ENCODE measurements around the gene MACROD2. TPM values are rescaled to one million over a fixed set of nuclear protein-coding genes. Genes with fewer than 3 reads are reported as not detected.

Gene MACROD2
- total RNA-seq, 1 donor from 2014 or later = 3.1 TPM

DNA sequence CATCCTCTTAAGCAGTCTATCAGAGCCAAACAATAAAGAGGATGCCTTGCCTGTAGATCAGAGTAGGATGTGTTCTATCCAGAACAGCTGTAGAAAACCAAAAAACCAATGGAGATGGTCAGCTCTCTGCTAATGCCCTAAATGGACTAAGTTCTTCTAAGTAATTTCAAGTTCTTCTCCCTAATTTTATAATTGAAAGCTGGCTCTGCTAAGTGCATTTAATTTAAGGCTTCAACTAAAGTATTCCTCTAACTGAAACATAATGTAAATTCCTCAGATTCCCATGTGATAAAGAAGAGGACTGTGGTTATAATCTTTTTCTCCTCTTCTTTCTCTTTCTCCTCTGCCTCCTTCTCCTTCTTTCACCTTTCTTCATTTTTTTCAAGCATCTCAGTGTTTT is 1868.4 kb downstream of the MACROD2 start:
- H3K9ac ChIP-seq (ENCODE audit: low read depth in 1 of 3, low read length in 3 of 3) = no peak overlapping the region
- no peak overlapping the region for H3K27ac ChIP-seq (ENCODE audit: low read depth, low read length)
- no peaks in the 10 kb centered on the region for H3K36me3 ChIP-seq (ENCODE audit: control insufficient read depth in 3 of 3, insufficient read depth in 3 of 3, low read length in 3 of 3)
- no peak overlapping the region for H3K4me3 ChIP-seq (ENCODE audit: low read length in 3 of 3)
- H3K9me3 ChIP-seq (ENCODE audit: control insufficient read depth in 3 of 3, low read length in 3 of 3) = no peaks in the 10 kb centered on the region
- no peaks in the 10 kb centered on the region for H3K4me1 ChIP-seq (ENCODE audit: control insufficient read depth in 3 of 3, insufficient read depth in 3 of 3, low read length in 3 of 3)
- H3K27me3 ChIP-seq (ENCODE audit: control insufficient read depth in 3 of 3, insufficient read depth in 3 of 3, low read length in 3 of 3) = no peaks in the 10 kb centered on the region

DNA sequence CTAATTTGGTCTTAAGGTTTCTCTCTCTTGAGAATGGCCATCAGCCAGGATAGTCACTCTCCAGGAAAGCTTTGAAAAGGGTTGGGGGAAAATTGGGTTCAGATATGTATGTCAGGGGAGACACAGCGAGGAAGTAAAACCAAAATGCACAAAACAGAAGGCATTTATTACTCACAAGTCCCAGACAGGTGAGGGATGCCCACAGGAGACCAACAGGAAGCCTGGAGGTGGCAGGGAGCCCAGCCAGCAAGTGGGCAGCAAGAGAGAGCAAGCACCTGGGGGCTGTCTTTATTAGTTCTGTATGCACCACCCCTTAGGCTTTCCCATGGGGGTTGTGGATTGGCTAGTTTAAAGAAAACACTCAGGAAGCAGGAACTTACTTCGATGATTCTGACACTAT is 1870.2 kb downstream of the MACROD2 start:
- H3K27me3 ChIP-seq (ENCODE audit: control insufficient read depth in 3 of 3, insufficient read depth in 3 of 3, low read length in 3 of 3) = no peaks in the 10 kb centered on the region
- no peaks in the 10 kb centered on the region for H3K9me3 ChIP-seq (ENCODE audit: control insufficient read depth in 3 of 3, low read length in 3 of 3)
- H3K36me3 ChIP-seq (ENCODE audit: control insufficient read depth in 3 of 3, insufficient read depth in 3 of 3, low read length in 3 of 3) = no peaks in the 10 kb centered on the region
- H3K4me3 ChIP-seq (ENCODE audit: low read length in 3 of 3) = no peak overlapping the region
- H3K27ac ChIP-seq (ENCODE audit: low read depth, low read length) = no peak overlapping the region
- no peak overlapping the region for H3K9ac ChIP-seq (ENCODE audit: low read depth in 1 of 3, low read length in 3 of 3)
- H3K4me1 ChIP-seq (ENCODE audit: control insufficient read depth in 3 of 3, insufficient read depth in 3 of 3, low read length in 3 of 3) = no peaks in the 10 kb centered on the region

DNA sequence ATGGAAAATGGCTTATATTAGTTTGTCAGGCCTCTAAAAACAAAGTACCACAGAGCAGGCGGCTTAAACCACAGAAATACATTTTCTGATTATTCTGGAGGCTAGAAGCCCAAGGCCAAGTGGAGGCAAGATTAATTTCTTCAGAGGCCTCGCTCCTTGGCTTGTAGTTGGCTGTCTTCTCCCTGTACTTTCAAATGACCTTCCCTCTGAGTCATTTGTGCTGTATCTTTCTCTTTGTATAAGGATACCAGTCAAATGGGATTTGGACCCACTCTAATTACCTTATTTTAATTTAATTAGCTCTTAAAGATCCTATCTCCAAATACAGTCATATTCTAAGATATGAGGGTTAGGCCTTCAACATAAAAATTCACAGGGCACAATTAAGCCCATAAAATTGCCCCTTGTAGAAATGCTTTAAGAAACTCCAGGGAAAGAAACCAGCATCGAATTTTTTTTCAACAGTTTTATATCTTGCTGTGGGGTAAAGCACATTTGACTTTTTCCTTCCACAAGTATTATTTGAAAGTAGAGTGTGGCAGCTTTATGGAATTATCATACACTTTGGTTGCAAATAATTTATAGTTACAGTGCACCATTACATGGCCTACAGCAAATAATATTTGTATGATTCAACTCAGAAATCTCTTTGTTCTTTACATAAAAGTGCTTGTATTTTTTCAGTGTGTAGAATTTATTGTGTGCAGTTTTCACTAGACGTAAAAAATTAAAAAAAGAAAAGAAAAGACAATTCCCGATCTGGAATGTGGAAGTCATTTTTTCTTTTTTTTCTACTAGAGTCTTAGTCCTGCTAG is 1871.8 kb downstream of the MACROD2 start:
- no peaks in the 10 kb centered on the region for H3K9me3 ChIP-seq (ENCODE audit: control insufficient read depth in 3 of 3, low read length in 3 of 3)
- no peak overlapping the region for H3K9ac ChIP-seq (ENCODE audit: low read depth in 1 of 3, low read length in 3 of 3)
- no peaks in the 10 kb centered on the region for H3K4me1 ChIP-seq (ENCODE audit: control insufficient read depth in 3 of 3, insufficient read depth in 3 of 3, low read length in 3 of 3)
- no peak overlapping the region for H3K4me3 ChIP-seq (ENCODE audit: low read length in 3 of 3)
- no peaks in the 10 kb centered on the region for H3K27me3 ChIP-seq (ENCODE audit: control insufficient read depth in 3 of 3, insufficient read depth in 3 of 3, low read length in 3 of 3)
- H3K36me3 ChIP-seq (ENCODE audit: control insufficient read depth in 3 of 3, insufficient read depth in 3 of 3, low read length in 3 of 3) = no peaks in the 10 kb centered on the region
- no peak overlapping the region for H3K27ac ChIP-seq (ENCODE audit: low read depth, low read length)

DNA sequence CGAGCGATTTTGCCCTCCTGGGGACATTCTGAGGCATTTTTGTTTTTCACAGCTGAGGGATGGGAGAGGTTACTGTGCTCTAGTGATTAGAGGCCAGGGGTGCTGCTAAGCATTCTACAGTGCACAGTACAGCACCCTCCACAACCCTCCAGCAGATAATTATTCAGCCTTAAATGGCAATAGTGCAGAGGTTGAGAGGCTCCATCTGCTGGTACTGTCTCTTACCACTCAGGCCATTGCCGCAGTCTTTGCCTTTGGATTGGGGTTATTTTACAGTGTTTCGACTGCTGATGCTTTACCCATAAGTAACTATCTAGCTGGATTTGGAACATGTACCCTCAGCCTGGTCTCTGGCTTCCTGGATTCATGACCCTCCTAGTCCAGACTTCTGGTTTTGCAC is 1872.6 kb downstream of the MACROD2 start:
- H3K4me1 ChIP-seq (ENCODE audit: control insufficient read depth in 3 of 3, insufficient read depth in 3 of 3, low read length in 3 of 3) = no peaks in the 10 kb centered on the region
- H3K36me3 ChIP-seq (ENCODE audit: control insufficient read depth in 3 of 3, insufficient read depth in 3 of 3, low read length in 3 of 3) = no peaks in the 10 kb centered on the region
- H3K27ac ChIP-seq (ENCODE audit: low read depth, low read length) = no peak overlapping the region
- H3K9ac ChIP-seq (ENCODE audit: low read depth in 1 of 3, low read length in 3 of 3) = no peak overlapping the region
- H3K27me3 ChIP-seq (ENCODE audit: control insufficient read depth in 3 of 3, insufficient read depth in 3 of 3, low read length in 3 of 3) = no peaks in the 10 kb centered on the region
- no peak overlapping the region for H3K4me3 ChIP-seq (ENCODE audit: low read length in 3 of 3)
- H3K9me3 ChIP-seq (ENCODE audit: control insufficient read depth in 3 of 3, low read length in 3 of 3) = no peaks in the 10 kb centered on the region

DNA sequence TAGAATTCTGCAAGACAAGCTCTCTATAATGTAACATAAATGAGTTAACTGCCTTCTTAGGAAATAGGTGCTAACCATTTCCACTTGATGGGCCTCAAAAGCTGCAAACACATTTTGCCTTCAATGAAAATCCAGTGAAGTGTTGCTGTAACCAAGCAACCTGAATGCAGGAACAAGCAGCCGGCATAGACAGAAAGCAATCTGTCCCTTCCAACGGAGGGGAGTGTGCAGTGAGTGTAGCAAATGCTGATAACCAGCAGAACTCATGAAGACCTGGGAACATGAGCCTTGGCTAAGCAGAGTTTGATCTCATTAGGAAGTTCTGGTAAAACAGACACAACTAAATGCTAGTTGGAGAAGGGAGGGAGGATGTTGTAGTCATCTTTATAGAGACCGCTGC is 1880.1 kb downstream of the MACROD2 start:
- H3K9ac ChIP-seq (ENCODE audit: low read depth in 1 of 3, low read length in 3 of 3) = no peak overlapping the region
- H3K27me3 ChIP-seq (ENCODE audit: control insufficient read depth in 3 of 3, insufficient read depth in 3 of 3, low read length in 3 of 3) = no peaks in the 10 kb centered on the region
- H3K4me1 ChIP-seq (ENCODE audit: control insufficient read depth in 3 of 3, insufficient read depth in 3 of 3, low read length in 3 of 3) = no peaks in the 10 kb centered on the region
- no peak overlapping the region for H3K4me3 ChIP-seq (ENCODE audit: low read length in 3 of 3)
- no peaks in the 10 kb centered on the region for H3K36me3 ChIP-seq (ENCODE audit: control insufficient read depth in 3 of 3, insufficient read depth in 3 of 3, low read length in 3 of 3)
- peaks cover 0 to 2% (median 0%) of the 10 kb centered on the region in 3 donors for H3K9me3 ChIP-seq (ENCODE audit: control insufficient read depth in 3 of 3, low read length in 3 of 3)
- H3K27ac ChIP-seq (ENCODE audit: low read depth, low read length) = no peak overlapping the region

DNA sequence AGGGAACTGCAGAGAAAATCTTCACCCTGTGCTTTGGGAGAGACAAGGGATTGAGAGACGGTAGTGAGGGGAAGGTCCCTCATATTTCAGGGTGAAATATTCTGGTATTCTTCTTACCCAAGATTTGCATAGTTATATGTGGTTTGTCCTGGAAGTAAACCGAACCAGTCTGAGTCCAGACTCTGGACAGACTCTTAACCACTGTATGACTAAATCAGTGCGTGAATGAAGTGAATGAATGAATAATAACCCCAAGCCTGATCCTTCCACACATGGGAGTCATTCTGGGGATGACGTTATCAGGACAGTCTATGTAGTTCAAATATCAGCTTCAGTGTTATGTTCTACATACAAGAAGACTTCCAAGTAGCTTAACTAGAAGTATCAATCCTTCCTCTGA is 1887.2 kb downstream of the MACROD2 start:
- no peaks in the 10 kb centered on the region for H3K4me1 ChIP-seq (ENCODE audit: control insufficient read depth in 3 of 3, insufficient read depth in 3 of 3, low read length in 3 of 3)
- H3K9ac ChIP-seq (ENCODE audit: low read depth in 1 of 3, low read length in 3 of 3) = no peak overlapping the region
- no peaks in the 10 kb centered on the region for H3K36me3 ChIP-seq (ENCODE audit: control insufficient read depth in 3 of 3, insufficient read depth in 3 of 3, low read length in 3 of 3)
- H3K27me3 ChIP-seq (ENCODE audit: control insufficient read depth in 3 of 3, insufficient read depth in 3 of 3, low read length in 3 of 3) = no peaks in the 10 kb centered on the region
- H3K9me3 ChIP-seq (ENCODE audit: control insufficient read depth in 3 of 3, low read length in 3 of 3) = peaks cover 0 to 2% (median 0%) of the 10 kb centered on the region in 3 donors
- no peak overlapping the region for H3K4me3 ChIP-seq (ENCODE audit: low read length in 3 of 3)
- H3K27ac ChIP-seq (ENCODE audit: low read depth, low read length) = no peak overlapping the region

DNA sequence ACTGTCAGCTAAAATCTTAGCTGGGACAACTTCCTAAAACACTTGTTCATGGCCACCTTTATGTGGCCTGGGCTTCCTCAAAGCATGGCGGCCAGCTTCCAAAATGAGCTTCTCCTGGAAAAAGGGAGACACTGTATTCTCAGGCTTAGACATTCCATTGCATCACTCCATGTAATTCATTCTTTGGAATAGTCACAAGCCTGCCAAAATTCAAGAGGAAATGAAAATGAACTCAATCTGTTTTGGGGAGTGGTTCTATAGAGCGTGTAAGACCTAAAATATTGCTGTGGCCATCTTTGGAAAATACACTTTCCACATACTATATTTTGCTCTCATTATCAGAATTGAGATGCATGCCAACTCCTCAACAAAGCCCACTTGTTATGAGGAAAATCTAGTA is 1890.9 kb downstream of the MACROD2 start:
- Histone ChIP-seq H3K4me1 (ENCODE audit: control insufficient read depth in 3 of 3, insufficient read depth in 3 of 3, low read length in 3 of 3) (no peaks in the 10 kb centered on the region), H3K36me3 (ENCODE audit: control insufficient read depth in 3 of 3, insufficient read depth in 3 of 3, low read length in 3 of 3) (no peaks in the 10 kb centered on the region), H3K27me3 (ENCODE audit: control insufficient read depth in 3 of 3, insufficient read depth in 3 of 3, low read length in 3 of 3) (no peaks in the 10 kb centered on the region), H3K4me3 (ENCODE audit: low read length in 3 of 3) (no peak overlapping the region), H3K9me3 (ENCODE audit: control insufficient read depth in 3 of 3, low read length in 3 of 3) (peaks cover 0 to 2% (median 0%) of the 10 kb centered on the region in 3 donors), H3K9ac (ENCODE audit: low read depth in 1 of 3, low read length in 3 of 3) (no peak overlapping the region), H3K27ac (ENCODE audit: low read depth, low read length) (no peak overlapping the region)

DNA sequence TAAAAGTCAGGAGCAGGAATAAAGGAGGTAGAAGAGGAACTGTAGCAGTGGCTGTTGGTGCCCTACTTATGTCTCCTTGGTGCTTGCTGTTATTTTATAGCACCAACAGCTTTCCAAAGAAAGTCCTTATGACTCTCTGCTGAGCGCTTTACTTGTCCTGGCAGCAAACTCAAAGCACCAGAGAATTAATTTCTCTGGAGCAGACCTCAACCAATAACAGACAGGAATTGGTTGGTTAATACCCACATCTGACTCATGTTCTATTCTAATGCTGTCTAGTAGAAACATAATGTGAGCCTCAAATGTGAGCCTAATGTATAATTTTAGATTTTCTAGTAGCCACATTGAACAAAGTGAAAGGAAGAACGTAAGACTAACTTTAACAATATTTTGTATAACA is 1892.1 kb downstream of the MACROD2 start:
- peaks cover 0 to 2% (median 0%) of the 10 kb centered on the region in 3 donors for H3K9me3 ChIP-seq (ENCODE audit: control insufficient read depth in 3 of 3, low read length in 3 of 3)
- no peak overlapping the region for H3K27ac ChIP-seq (ENCODE audit: low read depth, low read length)
- H3K36me3 ChIP-seq (ENCODE audit: control insufficient read depth in 3 of 3, insufficient read depth in 3 of 3, low read length in 3 of 3) = no peaks in the 10 kb centered on the region
- no peak overlapping the region for H3K9ac ChIP-seq (ENCODE audit: low read depth in 1 of 3, low read length in 3 of 3)
- H3K4me1 ChIP-seq (ENCODE audit: control insufficient read depth in 3 of 3, insufficient read depth in 3 of 3, low read length in 3 of 3) = no peaks in the 10 kb centered on the region
- H3K4me3 ChIP-seq (ENCODE audit: low read length in 3 of 3) = no peak overlapping the region
- no peaks in the 10 kb centered on the region for H3K27me3 ChIP-seq (ENCODE audit: control insufficient read depth in 3 of 3, insufficient read depth in 3 of 3, low read length in 3 of 3)

DNA sequence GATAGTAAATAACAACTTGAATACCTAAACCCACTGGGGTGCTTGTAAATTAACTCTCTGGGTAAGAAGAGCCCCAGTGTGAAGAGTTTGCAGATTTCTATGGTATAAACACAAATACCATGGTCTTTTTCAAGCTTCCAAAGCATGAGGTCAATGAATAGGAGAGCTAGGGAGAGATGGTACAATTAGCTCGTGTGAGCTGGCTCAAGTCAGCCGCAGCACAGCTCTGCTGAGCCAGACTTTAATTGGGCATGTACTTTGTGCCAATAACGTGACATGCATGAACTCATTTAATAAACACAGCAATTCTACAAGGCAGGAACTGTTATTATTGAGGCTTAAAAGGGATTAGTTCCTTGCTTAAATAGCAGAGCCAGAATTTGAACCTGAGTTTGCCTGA is 1893.7 kb downstream of the MACROD2 start:
- Histone ChIP-seq H3K4me1 (ENCODE audit: control insufficient read depth in 3 of 3, insufficient read depth in 3 of 3, low read length in 3 of 3) (peaks cover 0 to 2% (median 0%) of the 10 kb centered on the region in 3 donors), H3K4me3 (ENCODE audit: low read length in 3 of 3) (no peak overlapping the region), H3K27me3 (ENCODE audit: control insufficient read depth in 3 of 3, insufficient read depth in 3 of 3, low read length in 3 of 3) (no peaks in the 10 kb centered on the region), H3K9ac (ENCODE audit: low read depth in 1 of 3, low read length in 3 of 3) (no peak overlapping the region), H3K36me3 (ENCODE audit: control insufficient read depth in 3 of 3, insufficient read depth in 3 of 3, low read length in 3 of 3) (no peaks in the 10 kb centered on the region), H3K9me3 (ENCODE audit: control insufficient read depth in 3 of 3, low read length in 3 of 3) (peaks cover 0 to 2% (median 0%) of the 10 kb centered on the region in 3 donors), H3K27ac (ENCODE audit: low read depth, low read length) (no peak overlapping the region)

DNA sequence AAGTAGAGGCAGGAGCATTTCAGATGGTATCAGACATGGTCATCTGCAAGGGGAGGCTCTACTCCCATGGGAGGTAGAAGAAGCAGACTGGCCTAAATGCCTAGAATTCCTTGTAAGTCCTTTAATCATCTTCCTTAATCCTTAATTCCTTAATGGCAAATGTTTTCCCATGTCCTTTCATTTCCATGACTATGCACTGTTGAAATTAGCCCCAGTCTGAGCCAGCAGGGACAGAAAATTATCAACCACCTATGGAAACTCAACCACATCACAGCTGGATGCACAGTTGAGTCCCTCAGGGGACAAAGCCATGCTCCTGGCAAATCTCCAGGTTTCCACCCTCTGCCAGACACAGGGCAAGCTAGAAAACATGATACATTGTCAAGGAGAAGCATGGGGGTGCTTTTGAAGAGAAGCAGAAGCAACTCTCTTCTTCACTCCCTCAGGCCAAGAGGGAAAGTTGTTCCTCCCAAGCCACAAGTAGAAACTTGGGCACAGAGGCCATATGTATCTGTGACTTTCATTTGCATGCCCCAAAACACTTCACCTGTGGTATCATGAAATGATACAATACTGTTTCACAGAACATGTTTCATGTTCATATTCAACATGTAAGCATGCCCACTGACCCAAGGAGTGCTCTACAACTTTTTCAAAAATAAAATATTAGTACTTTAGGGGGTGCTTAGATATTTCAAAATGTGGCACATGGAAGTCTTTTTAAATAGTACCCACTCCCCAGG is 1894.4 kb downstream of the MACROD2 start:
- peaks cover 0 to 2% (median 0%) of the 10 kb centered on the region in 3 donors for H3K9me3 ChIP-seq (ENCODE audit: control insufficient read depth in 3 of 3, low read length in 3 of 3)
- no peaks in the 10 kb centered on the region for H3K36me3 ChIP-seq (ENCODE audit: control insufficient read depth in 3 of 3, insufficient read depth in 3 of 3, low read length in 3 of 3)
- H3K27me3 ChIP-seq (ENCODE audit: control insufficient read depth in 3 of 3, insufficient read depth in 3 of 3, low read length in 3 of 3) = no peaks in the 10 kb centered on the region
- H3K4me3 ChIP-seq (ENCODE audit: low read length in 3 of 3) = no peak overlapping the region
- no peak overlapping the region for H3K9ac ChIP-seq (ENCODE audit: low read depth in 1 of 3, low read length in 3 of 3)
- H3K4me1 ChIP-seq (ENCODE audit: control insufficient read depth in 3 of 3, insufficient read depth in 3 of 3, low read length in 3 of 3) = peaks cover 0 to 2% (median 0%) of the 10 kb centered on the region in 3 donors
- no peak overlapping the region for H3K27ac ChIP-seq (ENCODE audit: low read depth, low read length)

Data from skeletal muscle tissue (tissue), 4 donors.